Measurements from ENCODE around the gene HTR2A. TPM values are rescaled to one million over a fixed set of nuclear protein-coding genes. Genes with fewer than 3 reads are reported as not detected.

The HTR2A gene
- polyA plus RNA-seq, 1 of the 3 experiments (the other 2 are of a cell fraction): 0.33 TPM

- no peak for TF ChIP-seq FOXM1 (IDR thresholded peaks at IDR 0.05; ENCODE audit: low read depth)
- TF ChIP-seq PBX3 (IDR thresholded peaks at IDR 0.05): no peak
- TF ChIP-seq ELF1 (IDR thresholded peaks at IDR 0.05): no peak
- TF ChIP-seq MEF2A (IDR thresholded peaks at IDR 0.05; ENCODE audit: borderline replicate concordance, low read depth): no peak
- TF ChIP-seq RAD21 (IDR thresholded peaks at IDR 0.05; ENCODE audit: low read length): no peak
- no peak for TF ChIP-seq SIN3A (IDR thresholded peaks at IDR 0.05; ENCODE audit: borderline replicate concordance, low read depth, low read length)
- no peak for TF ChIP-seq GATA2 (CRISPR knock-in tag; IDR thresholded peaks at IDR 0.05)
- TF ChIP-seq CTCF (IDR thresholded peaks at IDR 0.05): no peak
- TF ChIP-seq USF1 (IDR thresholded peaks at IDR 0.05; ENCODE audit: borderline replicate concordance, low read depth): no peak
- TF ChIP-seq YY1 (IDR thresholded peaks at IDR 0.05; ENCODE audit: low read depth): no peak
- no peak for TF ChIP-seq IRF3 (IDR thresholded peaks at IDR 0.05; ENCODE audit: low read depth, low read length)
- no peak for TF ChIP-seq JUND (IDR thresholded peaks at IDR 0.05)
- no peak for TF ChIP-seq EP300 (IDR thresholded peaks at IDR 0.05; ENCODE audit: borderline replicate concordance in 1 of 2, low read depth in 1 of 2, low read length in 1 of 2)
- TF ChIP-seq SMC3 (IDR thresholded peaks at IDR 0.05; ENCODE audit: low read depth, low read length): no peak
- TF ChIP-seq EZH2phosphoT487 (IDR thresholded peaks at IDR 0.05; ENCODE audit: borderline replicate concordance, low read depth): no peak
- no peak for TF ChIP-seq NRF1 (IDR thresholded peaks at IDR 0.05; ENCODE audit: low read depth, low read length)
- no peak for TF ChIP-seq GABPA (IDR thresholded peaks at IDR 0.05; ENCODE audit: low read depth)
- no peak for TF ChIP-seq ZBTB33 (IDR thresholded peaks at IDR 0.05; ENCODE audit: borderline replicate concordance, low read depth)
- no peak for TF ChIP-seq RCOR1 (IDR thresholded peaks at IDR 0.05; ENCODE audit: low read length)
- no peak for TF ChIP-seq NFIC (IDR thresholded peaks at IDR 0.05; ENCODE audit: borderline replicate concordance)
- H3K4me1 ChIP-seq (ENCODE audit: control insufficient read depth in 1 of 2, insufficient read depth in 2 of 2, low read depth in 1 of 2, low read length in 1 of 2): peaks cover 0 to 3% of the 10 kb centered on the region in 2 experiments; a peak in 1 of 4 replicates
- no peak overlapping the region for H3K9ac ChIP-seq
- no peaks in the 10 kb centered on the region for H3K36me3 ChIP-seq (replicated peaks in 1 of 2; ENCODE audit: control insufficient read depth in 1 of 2, insufficient read depth in 2 of 2, low read length in 1 of 2)
- no peak overlapping the region for H3K27ac ChIP-seq (ENCODE audit: low read depth in 2 of 2, low read length in 1 of 2)
- no peak for DNase-seq
- WGBS (ENCODE audit: low lambda C conversion rate): 43% methylated on average over 2 of the region's 2 CpGs
- no peaks in the 10 kb centered on the region for H3K9me2 ChIP-seq
- H3K4me3 ChIP-seq (ENCODE audit: low read depth in 2 of 2, low read length in 1 of 2): no peak overlapping the region
- H3K4me2 ChIP-seq: no peak overlapping the region
- H3F3A ChIP-seq (replicated peaks; ENCODE audit: insufficient read depth): no peaks in the 10 kb centered on the region
- POLR2A ChIA-PET: no interaction called here
- no peaks in the 10 kb centered on the region for H3K9me3 ChIP-seq
- no peak overlapping the region for H2AFZ ChIP-seq (ENCODE audit: low read depth)
- H3K79me2 ChIP-seq (ENCODE audit: insufficient read depth): no peaks in the 10 kb centered on the region
- CTCF ChIA-PET: no interaction called here
- H3K27me3 ChIP-seq (ENCODE audit: insufficient read depth): no peaks in the 10 kb centered on the region
- no peaks in the 10 kb centered on the region for H4K20me1 ChIP-seq (ENCODE audit: insufficient read depth)
Observed at GRCh38 chr13:46868091-46868490, 28.8 kb downstream of the HTR2A start.
